Common myeloid progenitor, CD34-positive (primary cell): ENCODE measurements around the gene KCNH2.

Source experiments
- CTCF ChIA-PET: fragments of 350-600 bp; sonication (Branson Sonifier 250); formaldehyde crosslinking; loops from one replicate; lab custom pipeline; 2021; ENCODE audit warnings: antibody characterized with exemption; lab: Charles Lee
- POLR2A ChIA-PET: fragments of 350-600 bp; sonication (Branson Sonifier 250); formaldehyde crosslinking; loops from one replicate; lab custom pipeline; 2021; ENCODE audit warnings: antibody characterized with exemption; lab: Charles Lee
- DNase-seq, 3 donors: peaks; one replicate each; pipeline versions ENCODE4 v3.0.0 to v3.0.0-alpha.2; 2013
- H3K27ac ChIP-seq, 2 experiments: 1 replicate in 1 of 2; 2 replicates in 1 of 2; pipeline ENCODE4 v1.7.0; 2013; ENCODE audit warnings: inconsistent platforms in 2 of 2, low read length in 2 of 2, mild to moderate bottlenecking in 2 of 2, low read depth in 1 of 2, moderate library complexity in 1 of 2; ENCODE audit not compliant: severe bottlenecking in 2 of 2, insufficient read depth in 1 of 2, poor library complexity in 1 of 2
- H3K27me3 ChIP-seq, 5 experiments: replicated peaks in 2 of 5; 1 replicate in 3 of 5; 2 replicates in 2 of 5; pipeline versions ENCODE4 v1.6.1 to v1.7.0; 2013; ENCODE audit warnings: low read length in 4 of 5, mild to moderate bottlenecking in 2 of 5, moderate library complexity in 2 of 5, inconsistent platforms in 1 of 5; ENCODE audit not compliant: insufficient read depth in 5 of 5, control insufficient read depth in 4 of 5
- H3K36me3 ChIP-seq, 4 experiments: 1 replicate in 2 of 4; 2 replicates in 2 of 4; pipeline versions ENCODE4 v1.6.1 to v1.7.0; 2013; ENCODE audit warnings: low read length in 3 of 4, control low read depth in 1 of 4, mild to moderate bottlenecking in 1 of 4; ENCODE audit not compliant: control insufficient read depth in 4 of 4, insufficient read depth in 4 of 4
- H3K4me1 ChIP-seq, 4 experiments: 1 replicate in 3 of 4; 2 replicates in 1 of 4; pipeline versions ENCODE4 v1.6.1 to v1.7.1; 2013; ENCODE audit warnings: low read length in 3 of 4, mild to moderate bottlenecking in 3 of 4, control low read depth in 1 of 4, inconsistent platforms in 1 of 4, moderate library complexity in 1 of 4; ENCODE audit not compliant: control insufficient read depth in 4 of 4, insufficient read depth in 4 of 4; ENCODE audit errors: control extremely low read depth in 1 of 4
- H3K4me3 ChIP-seq, 7 experiments: 1 replicate in 4 of 7; 2 replicates in 3 of 7; pipeline versions ENCODE4 v1.5.1 to v1.7.0; 2013; ENCODE audit warnings: mild to moderate bottlenecking in 7 of 7, low read length in 6 of 7, moderate library complexity in 6 of 7, inconsistent platforms in 2 of 7, low read depth in 2 of 7, control low read depth in 1 of 7; ENCODE audit not compliant: insufficient read depth in 4 of 7, control insufficient read depth in 1 of 7; ENCODE audit errors: extremely low read depth in 1 of 7
- H3K9me3 ChIP-seq, 5 experiments: 1 replicate in 4 of 5; 2 replicates in 1 of 5; pipeline versions ENCODE4 v1.6.1 to v1.7.1; 2013; ENCODE audit warnings: low read length in 4 of 5, mild to moderate bottlenecking in 2 of 5, inconsistent platforms in 1 of 5, low read depth in 1 of 5, moderate library complexity in 1 of 5; ENCODE audit not compliant: control insufficient read depth in 4 of 5, insufficient read depth in 2 of 5; ENCODE audit errors: control extremely low read depth in 1 of 5
- WGBS: methylation state at CpG from one replicate; pipeline ENCODE4 v1.1.5; 2013; ENCODE audit not compliant: insufficient coverage; 5-methylcytosine and 5-hydroxymethylcytosine counted together

Gene KCNH2

GRCh38 chr7:151023232-151023631, 45.1 kb upstream of the KCNH2 start:
- Histone ChIP-seq H3K4me3 (no peak overlapping the region), H3K4me1 (peaks cover 0 to 23% (median 19%) of the 10 kb centered on the region in 4 experiments), H3K9me3 (no peaks in the 10 kb centered on the region), H3K36me3 (no peaks in the 10 kb centered on the region), H3K27me3 (peaks cover 5 to 34% (median 15%) of the 10 kb centered on the region in 5 experiments), H3K27ac (no peak overlapping the region)
- POLR2A ChIA-PET, result interaction anchor here (0.6 kb wide), 1 partner anchor 24 kb away, joined by 5 read pairs; no protein-coding TSS in a partner anchor
- CTCF ChIA-PET, result interaction anchor here (1.1 to 6.9 kb wide), 4 partner anchors 13 to 89 kb away, joined by 4 to 61 read pairs (median 4); no protein-coding TSS in a partner anchor
- 93% methylated on average over 10 of the region's 10 CpGs for WGBS
- DNase-seq, result no peak

- Histone ChIP-seq H3K4me1 (peaks cover 0 to 23% (median 18%) of the 10 kb centered on the region in 4 experiments), H3K4me3 (no peak overlapping the region), H3K36me3 (no peaks in the 10 kb centered on the region), H3K27me3 (peaks cover 5 to 34% (median 13%) of the 10 kb centered on the region in 5 experiments), H3K27ac (no peak overlapping the region), H3K9me3 (no peaks in the 10 kb centered on the region)
- POLR2A ChIA-PET, result no interaction called here
- no CpG with 5 or more reads among the region's 7 CpGs for WGBS
- DNase-seq, result no peak
- CTCF ChIA-PET, result interaction anchor here (0.6 to 6.9 kb wide), 10 partner anchors 10 to 321 kb away, joined by 3 to 61 read pairs (median 12); partner anchors contain the start of gene NUB1
These were observed 42.1 kb upstream of the KCNH2 start for GRCh38 chr7:151020231-151020630.

GRCh38 chr7:151019130-151019447, 41.0 kb upstream of the KCNH2 start:
- H3K36me3 ChIP-seq, result no peaks in the 10 kb centered on the region
- POLR2A ChIA-PET, result no interaction called here
- DNase-seq, result no peak
- 21% methylated on average over 13 of the region's 20 CpGs for WGBS
- peak overlapping the region in 6 of 7 experiments; percentile 23 to 66 (median 47) for H3K4me3 ChIP-seq
- H3K27ac ChIP-seq, result no peak overlapping the region
- H3K9me3 ChIP-seq, result no peaks in the 10 kb centered on the region
- peaks cover 0 to 31% (median 22%) of the 10 kb centered on the region in 4 experiments for H3K4me1 ChIP-seq
- peaks cover 5 to 35% (median 13%) of the 10 kb centered on the region in 5 experiments for H3K27me3 ChIP-seq
- CTCF ChIA-PET, result interaction anchor here (0.9 to 5.5 kb wide), 22 partner anchors 10 to 231 kb away, joined by 3 to 39 read pairs (median 6); partner anchors contain the start of genes ABCB8 and NOS3

GRCh38 chr7:151018421-151019129, 40.5 kb upstream of the KCNH2 start:
- ChIA-PET POLR2A (interaction anchor here (1.8 kb wide), 1 partner anchor 10 kb away, joined by 4 read pairs; the partner anchor contains the start of gene ABCB8), CTCF (interaction anchor here (0.7 to 5.5 kb wide), 32 partner anchors 8 to 230 kb away, joined by 3 to 39 read pairs (median 5); partner anchors contain the start of genes ABCB8 and NOS3)
- Histone ChIP-seq H3K9me3 (no peaks in the 10 kb centered on the region), H3K27ac (no peak overlapping the region), H3K4me3 (peak overlapping the region; percentile 20 to 66 (median 38)), H3K36me3 (no peaks in the 10 kb centered on the region), H3K27me3 (peaks cover 5 to 39% (median 13%) of the 10 kb centered on the region in 5 experiments), H3K4me1 (peaks cover 0 to 36% (median 27%) of the 10 kb centered on the region in 4 experiments)
- DNase-seq, result peak in 2 of 3 donors; percentile 57 to 68
- under 1% methylated on average over 78 of the region's 82 CpGs for WGBS

- DNase-seq, result peak; percentile 70 to 87 (median 86)
- ChIA-PET CTCF (interaction anchor here (0.7 to 5.5 kb wide), 33 partner anchors 8 to 230 kb away, joined by 3 to 39 read pairs (median 5); partner anchors contain the start of genes ABCB8 and NOS3), POLR2A (interaction anchor here (1.8 kb wide), 1 partner anchor 10 kb away, joined by 4 read pairs; the partner anchor contains the start of gene ABCB8)
- WGBS, result under 1% methylated on average over 32 of the region's 34 CpGs
- H3K9me3 ChIP-seq, result no peaks in the 10 kb centered on the region
- peak overlapping the region in 1 of 2 experiments; percentile 61 for H3K27ac ChIP-seq
- no peaks in the 10 kb centered on the region for H3K36me3 ChIP-seq
- H3K27me3 ChIP-seq, result peaks cover 5 to 40% (median 13%) of the 10 kb centered on the region in 5 experiments
- H3K4me3 ChIP-seq, result peak overlapping the region in 6 of 7 experiments; percentile 14 to 66 (median 46)
- H3K4me1 ChIP-seq, result peaks cover 0 to 40% (median 31%) of the 10 kb centered on the region in 4 experiments
These were observed 39.9 kb upstream of the KCNH2 start for GRCh38 chr7:151017953-151018420.

GRCh38 chr7:151017370-151017952, 39.3 kb upstream of the KCNH2 start:
- POLR2A ChIA-PET, result interaction anchor here (0.6 to 1.8 kb wide), 2 partner anchors 11 to 558 kb away, joined by 3 to 4 read pairs; partner anchors contain the start of gene ABCB8
- CTCF ChIA-PET, result interaction anchor here (0.7 to 5.5 kb wide), 23 partner anchors 8 to 96 kb away, joined by 3 to 39 read pairs (median 5); partner anchors contain the start of gene ABCB8
- Histone ChIP-seq H3K4me3 (peak overlapping the region in 6 of 7 experiments; percentile 14 to 66 (median 46)), H3K27ac (peak overlapping the region in 1 of 2 experiments; percentile 61), H3K36me3 (no peaks in the 10 kb centered on the region), H3K4me1 (peaks cover 0 to 45% (median 34%) of the 10 kb centered on the region in 4 experiments), H3K9me3 (no peaks in the 10 kb centered on the region), H3K27me3 (peaks cover 5 to 42% (median 14%) of the 10 kb centered on the region in 5 experiments)
- DNase-seq, result no peak
- WGBS, result 46% methylated on average over 9 of the region's 13 CpGs
